B cell (primary cell): Measurements from ENCODE around the gene NUDT3. TPM values are rescaled to one million over a fixed set of nuclear protein-coding genes. Genes with fewer than 3 reads are reported as not detected.

Experiments
- ATAC-seq: fragments of 200-7000 bp; cut with Tn5 transposase; one replicate; pipeline ENCODE4 v1.10.0; 2021; ENCODE audit warnings: low read depth, mild to moderate bottlenecking, moderate number of reproducible peaks, moderate library complexity
- CTCF ChIA-PET: fragments of 350-600 bp; sonication (Branson Sonifier 250); formaldehyde crosslinking; loops from one replicate; lab custom pipeline; 2021; ENCODE audit warnings: antibody characterized with exemption, inconsistent platforms; lab: Charles Lee
- POLR2A ChIA-PET: fragments of 350-600 bp; sonication (Branson Sonifier 250); formaldehyde crosslinking; loops from one replicate; lab custom pipeline; 2021; ENCODE audit warnings: antibody characterized with exemption; lab: Charles Lee
- DNase-seq: peaks from one replicate; pipeline ENCODE4 v3.0.0; 2013
- H2AFZ ChIP-seq: 2 replicates; pipeline ENCODE4 v1.6.1; 2012; ENCODE audit warnings: mild to moderate bottlenecking, low read depth, low read length; ENCODE audit not compliant: insufficient read depth, poor library complexity, severe bottlenecking
- H3K27ac ChIP-seq, 2 donors: 1 replicate in 1 of 2; 2 replicates in 1 of 2; pipeline ENCODE4 v1.5.1; 2012 to 2013; ENCODE audit warnings: low read length in 2 of 2, mild to moderate bottlenecking in 2 of 2, moderate library complexity in 1 of 2
- H3K27me3 ChIP-seq, 4 experiments: fragments of 200-600 bp in 1 of 4; sonication (generic) in 1 of 4; replicated peaks in 1 of 4; 1 replicate in 2 of 4; 2 replicates in 2 of 4; pipeline versions ENCODE4 v1.6.1 to v1.7.0; 2013 to 2016; ENCODE audit warnings: low read length in 3 of 4, mild to moderate bottlenecking in 2 of 4, mixed read lengths in 1 of 4, moderate library complexity in 1 of 4; ENCODE audit not compliant: insufficient read depth in 4 of 4, control insufficient read depth in 3 of 4; ENCODE audit errors: control extremely low read depth in 1 of 4
- H3K36me3 ChIP-seq, 2 experiments: replicated peaks in 1 of 2; 1 replicate in 1 of 2; 2 replicates in 1 of 2; pipeline versions ENCODE4 v1.6.1 to v1.7.1; 2013; ENCODE audit warnings: low read length in 1 of 2; ENCODE audit not compliant: insufficient read depth in 2 of 2, control insufficient read depth in 1 of 2; ENCODE audit errors: control extremely low read depth in 1 of 2, extremely low read depth in 1 of 2
- H3K4me1 ChIP-seq, 2 donors: fragments of 200-600 bp in 1 of 2; sonication (generic) in 1 of 2; 1 replicate in 1 of 2; 2 replicates in 1 of 2; pipeline versions ENCODE4 v1.5.1 to v1.6.1; 2013 to 2017; ENCODE audit warnings: low read length in 2 of 2; ENCODE audit not compliant: control insufficient read depth in 2 of 2, insufficient read depth in 2 of 2
- H3K4me2 ChIP-seq: replicated peaks from 2 replicates; pipeline ENCODE3; 2012; ENCODE audit warnings: mild to moderate bottlenecking, low read depth, low read length; ENCODE audit not compliant: poor library complexity, severe bottlenecking
- H3K4me3 ChIP-seq, 5 experiments: fragments of 200-600 bp in 1 of 5; sonication (generic) in 1 of 5; 1 replicate in 3 of 5; 2 replicates in 2 of 5; pipeline versions ENCODE4 v1.5.1 to v1.7.0; 2011 to 2016; ENCODE audit warnings: low read length in 4 of 5, mild to moderate bottlenecking in 4 of 5, low read depth in 2 of 5, control low read depth in 1 of 5, moderate library complexity in 1 of 5; ENCODE audit not compliant: insufficient read depth in 1 of 5; ENCODE audit errors: control extremely low read depth in 1 of 5, extremely low read depth in 1 of 5
- H3K79me2 ChIP-seq: fragments of 200-600 bp; sonication (generic); one replicate; pipeline ENCODE4 v1.6.0; 2016; ENCODE audit warnings: low read length; ENCODE audit not compliant: control insufficient read depth, insufficient read depth
- H3K9ac ChIP-seq: fragments of 200-600 bp; sonication (generic); 2 replicates; pipeline ENCODE4 v1.6.1; 2017; ENCODE audit warnings: mild to moderate bottlenecking, low read length, moderate library complexity
- H3K9me3 ChIP-seq, 3 donors: one replicate each; pipeline versions ENCODE4 v1.6.1 to v1.7.1; 2013; ENCODE audit warnings: low read length in 2 of 3; ENCODE audit not compliant: control insufficient read depth in 2 of 3, insufficient read depth in 1 of 3; ENCODE audit errors: control extremely low read depth in 1 of 3
- H4K20me1 ChIP-seq: 2 replicates; pipeline ENCODE4 v1.6.0; 2012; ENCODE audit warnings: mild to moderate bottlenecking, low read length; ENCODE audit not compliant: insufficient read depth, control insufficient read depth, poor library complexity, severe bottlenecking
- H3K27ac Mint-ChIP-seq: one replicate; pipeline ENCODE4 v1.8.0; 2021; ENCODE audit warnings: mixed read lengths
- H3K27me3 Mint-ChIP-seq: one replicate; pipeline ENCODE4 v1.8.0; 2021; ENCODE audit warnings: mixed read lengths
- H3K4me1 Mint-ChIP-seq: one replicate; pipeline ENCODE4 v1.8.0; 2021; ENCODE audit warnings: mixed read lengths
- H3K4me3 Mint-ChIP-seq: one replicate; pipeline ENCODE4 v1.8.0; 2021; ENCODE audit warnings: mixed read lengths
- H3K9me3 Mint-ChIP-seq: one replicate; pipeline ENCODE4 v1.8.0; 2022; ENCODE audit warnings: mixed read lengths; ENCODE audit not compliant: insufficient read depth
- CTCF ChIP-seq: fragments of 200-600 bp; IDR thresholded peaks from one replicate; pipeline ENCODE4 v1.8.0; 2022; ENCODE audit warnings: antibody characterized with exemption, mild to moderate bottlenecking
- EZH2 ChIP-seq: IDR thresholded peaks from 2 replicates; pipeline ENCODE4 v1.6.1; 2012; ENCODE audit warnings: borderline replicate concordance, low read depth, mild to moderate bottlenecking, moderate library complexity, low read length; ENCODE audit not compliant: insufficient read depth, poor library complexity, severe bottlenecking
- WGBS: methylation state at CpG from one replicate; pipeline ENCODE4 v1.1.5; 2013; ENCODE audit warnings: missing lambda C conversion rate; ENCODE audit not compliant: insufficient coverage; 5-methylcytosine and 5-hydroxymethylcytosine counted together
- intact Hi-C: fragments of 100-400 bp; cut with micrococcal nuclease; formaldehyde crosslinking; loops from one replicate; pipeline ENCODE4 v1.10.0; 2022
- polyA plus RNA-seq: library from polyadenylated mRNA; depleted of rRNA; stranded (reverse); fragments of >200 nt; gene quantifications from 2 replicates; pipeline ENCODE4 v1.2.3, GENCODE V29; 2012
- total RNA-seq, 2 donors: library from RNA; stranded (reverse); fragments of 120-200 nt in 1 of 2; gene quantifications; 1 replicate in 1 of 2; 2 replicates in 1 of 2; pipeline versions ENCODE4 v1.2.3 to v1.2.4, GENCODE V29; 2013 to 2022

Gene NUDT3
- total and polyA plus RNA-seq, 2 donors (not counting 1 experiment from before 2014, with no cell fraction given), result 18.2 to 37.4 TPM

GRCh38 chr6:34370361-34370760, 22.1 kb downstream of the NUDT3 start:
- H3K27me3 Mint-ChIP-seq, result no peaks in the 10 kb centered on the region
- Histone ChIP-seq H3K79me2 (peaks cover 92% of the 10 kb centered on the region), H3K9me3 (no peaks in the 10 kb centered on the region), H3K36me3 (peaks cover 0 to 2% of the 10 kb centered on the region in 2 experiments), H3K4me1 (peaks cover 12 to 14% of the 10 kb centered on the region in 2 donors), H3K4me2 (no peak overlapping the region), H3K27me3 (no peaks in the 10 kb centered on the region), H3K9ac (no peak overlapping the region), H3K27ac (no peak overlapping the region), H2AFZ (no peak overlapping the region), H4K20me1 (peaks cover 46% of the 10 kb centered on the region), H3K4me3 (no peak overlapping the region)
- POLR2A ChIA-PET, result no interaction called here
- no peak for ATAC-seq
- peaks cover 33% of the 10 kb centered on the region for H3K4me1 Mint-ChIP-seq
- TF ChIP-seq CTCF (no peak), EZH2 (no peak)
- intact Hi-C loops, result no loop called here
- WGBS, result 78% methylated on average over 3 of the region's 5 CpGs
- H3K9me3 Mint-ChIP-seq, result no peaks in the 10 kb centered on the region
- CTCF ChIA-PET, result no interaction called here
- no peak for DNase-seq
- peak overlapping the region; percentile 2 for H3K27ac Mint-ChIP-seq
- H3K4me3 Mint-ChIP-seq, result no peak overlapping the region

- H3K4me3 Mint-ChIP-seq, result no peak overlapping the region
- H3K4me2 ChIP-seq, result no peak overlapping the region
- no peak overlapping the region for H3K27ac ChIP-seq
- peaks cover 9 to 10% of the 10 kb centered on the region in 2 donors for H3K4me1 ChIP-seq
- no peak overlapping the region for H2AFZ ChIP-seq
- peaks cover 0 to 2% of the 10 kb centered on the region in 2 experiments for H3K36me3 ChIP-seq
- DNase-seq (no peak), ATAC-seq (no peak)
- no peaks in the 10 kb centered on the region for H3K27me3 ChIP-seq
- no peaks in the 10 kb centered on the region for H3K27me3 Mint-ChIP-seq
- H3K27ac Mint-ChIP-seq, result no peak overlapping the region
- H4K20me1 ChIP-seq, result peaks cover 45% of the 10 kb centered on the region
- peaks cover 36% of the 10 kb centered on the region for H3K4me1 Mint-ChIP-seq
- no peak overlapping the region for H3K9ac ChIP-seq
- peaks cover 94% of the 10 kb centered on the region for H3K79me2 ChIP-seq
- no CpG with 5 or more reads among the region's 4 CpGs for WGBS
- no peaks in the 10 kb centered on the region for H3K9me3 Mint-ChIP-seq
- intact Hi-C loops, result no loop called here
- CTCF ChIA-PET, result no interaction called here
- no peaks in the 10 kb centered on the region for H3K9me3 ChIP-seq
- TF ChIP-seq EZH2, result no peak
- TF ChIP-seq CTCF, result no peak
- H3K4me3 ChIP-seq, result no peak overlapping the region
- POLR2A ChIA-PET, result no interaction called here
These were observed 23.1 kb downstream of the NUDT3 start for GRCh38 chr6:34369385-34369784.
